Measurements from ENCODE around the gene EBP. TPM values are rescaled to one million over a fixed set of nuclear protein-coding genes. Genes with fewer than 3 reads are reported as not detected.

EBP gene
- total and polyA plus RNA-seq, 9 of the 15 experiments (the other 6 are each of a cell fraction or from before 2014, with no cell fraction given): 228 to 987 (median 274) TPM

DNA sequence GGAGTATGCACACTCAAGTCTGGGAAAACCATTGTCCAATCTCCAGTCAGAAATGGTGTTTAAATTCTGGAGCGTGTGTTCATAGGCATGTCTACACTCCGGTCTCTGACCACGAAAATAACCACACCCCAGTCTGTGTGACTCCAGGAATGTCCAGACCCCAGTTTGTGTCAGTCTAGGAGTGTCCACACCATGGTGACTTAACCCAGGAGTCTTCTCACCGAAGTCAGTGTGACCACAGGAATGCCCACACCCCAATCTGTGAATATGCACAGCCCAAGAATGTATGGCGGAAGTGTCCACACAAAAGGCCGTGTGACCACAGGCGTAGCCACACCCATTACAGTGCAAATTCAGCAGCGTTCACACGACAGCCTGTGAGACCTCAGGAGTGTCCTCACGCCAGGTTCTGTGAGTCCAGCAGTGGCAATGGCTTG, 34.2 kb upstream of the EBP start (continued):
- TF ChIP-seq, protein P1, sequence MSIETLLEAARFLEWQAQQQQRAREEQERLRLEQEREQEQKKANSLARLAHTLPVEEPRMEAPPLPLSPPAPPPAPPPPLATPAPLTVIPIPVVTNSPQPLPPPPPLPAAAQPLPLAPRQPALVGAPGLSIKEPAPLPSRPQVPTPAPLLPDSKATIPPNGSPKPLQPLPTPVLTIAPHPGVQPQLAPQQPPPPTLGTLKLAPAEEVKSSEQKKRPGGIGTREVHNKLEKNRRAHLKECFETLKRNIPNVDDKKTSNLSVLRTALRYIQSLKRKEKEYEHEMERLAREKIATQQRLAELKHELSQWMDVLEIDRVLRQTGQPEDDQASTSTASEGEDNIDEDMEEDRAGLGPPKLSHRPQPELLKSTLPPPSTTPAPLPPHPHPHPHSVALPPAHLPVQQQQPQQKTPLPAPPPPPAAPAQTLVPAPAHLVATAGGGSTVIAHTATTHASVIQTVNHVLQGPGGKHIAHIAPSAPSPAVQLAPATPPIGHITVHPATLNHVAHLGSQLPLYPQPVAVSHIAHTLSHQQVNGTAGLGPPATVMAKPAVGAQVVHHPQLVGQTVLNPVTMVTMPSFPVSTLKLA (conservative IDR thresholded peaks at IDR 0.05): 0 out of 4 replicates have a peak, but pooled peaks of 1 of the 2 experiments have one; percentile 31
- peak; percentile 74; the same call in 1 of the 2 replicates for TF ChIP-seq SOX6 (IDR thresholded peaks at IDR 0.05)
- peak; percentile 38 to 76; a peak in 3 of 4 replicates for TF ChIP-seq KDM1A (IDR thresholded peaks at IDR 0.05)
- TF ChIP-seq, protein P2, sequence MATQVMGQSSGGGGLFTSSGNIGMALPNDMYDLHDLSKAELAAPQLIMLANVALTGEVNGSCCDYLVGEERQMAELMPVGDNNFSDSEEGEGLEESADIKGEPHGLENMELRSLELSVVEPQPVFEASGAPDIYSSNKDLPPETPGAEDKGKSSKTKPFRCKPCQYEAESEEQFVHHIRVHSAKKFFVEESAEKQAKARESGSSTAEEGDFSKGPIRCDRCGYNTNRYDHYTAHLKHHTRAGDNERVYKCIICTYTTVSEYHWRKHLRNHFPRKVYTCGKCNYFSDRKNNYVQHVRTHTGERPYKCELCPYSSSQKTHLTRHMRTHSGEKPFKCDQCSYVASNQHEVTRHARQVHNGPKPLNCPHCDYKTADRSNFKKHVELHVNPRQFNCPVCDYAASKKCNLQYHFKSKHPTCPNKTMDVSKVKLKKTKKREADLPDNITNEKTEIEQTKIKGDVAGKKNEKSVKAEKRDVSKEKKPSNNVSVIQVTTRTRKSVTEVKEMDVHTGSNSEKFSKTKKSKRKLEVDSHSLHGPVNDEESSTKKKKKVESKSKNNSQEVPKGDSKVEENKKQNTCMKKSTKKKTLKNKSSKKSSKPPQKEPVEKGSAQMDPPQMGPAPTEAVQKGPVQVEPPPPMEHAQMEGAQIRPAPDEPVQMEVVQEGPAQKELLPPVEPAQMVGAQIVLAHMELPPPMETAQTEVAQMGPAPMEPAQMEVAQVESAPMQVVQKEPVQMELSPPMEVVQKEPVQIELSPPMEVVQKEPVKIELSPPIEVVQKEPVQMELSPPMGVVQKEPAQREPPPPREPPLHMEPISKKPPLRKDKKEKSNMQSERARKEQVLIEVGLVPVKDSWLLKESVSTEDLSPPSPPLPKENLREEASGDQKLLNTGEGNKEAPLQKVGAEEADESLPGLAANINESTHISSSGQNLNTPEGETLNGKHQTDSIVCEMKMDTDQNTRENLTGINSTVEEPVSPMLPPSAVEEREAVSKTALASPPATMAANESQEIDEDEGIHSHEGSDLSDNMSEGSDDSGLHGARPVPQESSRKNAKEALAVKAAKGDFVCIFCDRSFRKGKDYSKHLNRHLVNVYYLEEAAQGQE (IDR thresholded peaks at IDR 0.05; ENCODE audit: borderline replicate concordance): no peak
- TF ChIP-seq, protein P2 (CRISPR knock-in tag; IDR thresholded peaks at IDR 0.05; ENCODE audit: low read depth): no peak
- TF ChIP-seq ARID1B (IDR thresholded peaks at IDR 0.05): peak; percentile 36; the same call in 1 of the 2 replicates
- peak; percentile 40; the same call in 1 of the 2 replicates for TF ChIP-seq ATF7 (IDR thresholded peaks at IDR 0.05)
- TF ChIP-seq FOS (IDR thresholded peaks at IDR 0.05; ENCODE audit: extremely low read depth, insufficient read length): no peak
- TF ChIP-seq POLR2G (IDR thresholded peaks at IDR 0.05; ENCODE audit: low read depth, low read length): no peak
- TF ChIP-seq RBM34 (IDR thresholded peaks at IDR 0.05; ENCODE audit: borderline replicate concordance, insufficient read depth, low read length): no peak
- TF ChIP-seq ESRRB (CRISPR knock-in tag; IDR thresholded peaks at IDR 0.05; ENCODE audit: borderline replicate concordance): no peak
- peak; percentile 90; the same call in 1 of the 2 replicates for TF ChIP-seq ESRRA (IDR thresholded peaks at IDR 0.05; ENCODE audit: borderline replicate concordance, low read depth)
- no peak for TF ChIP-seq TSC22D4 (tag; IDR thresholded peaks at IDR 0.05)
- TF ChIP-seq, protein P3, sequence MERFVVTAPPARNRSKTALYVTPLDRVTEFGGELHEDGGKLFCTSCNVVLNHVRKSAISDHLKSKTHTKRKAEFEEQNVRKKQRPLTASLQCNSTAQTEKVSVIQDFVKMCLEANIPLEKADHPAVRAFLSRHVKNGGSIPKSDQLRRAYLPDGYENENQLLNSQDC (CRISPR knock-in tag; IDR thresholded peaks at IDR 0.05): no peak
- TF ChIP-seq TEAD1 (CRISPR knock-in tag; IDR thresholded peaks at IDR 0.05): peak; percentile 92 to 99
- TF ChIP-seq KLF1 (tag; IDR thresholded peaks at IDR 0.05): peak; percentile 82; the same call in 1 of the 2 replicates
